DND-41 (cell line): ENCODE data around the gene FLOT1.
"Not testable (repeated sequence)": the region's sequence is repeated elsewhere in the genome, so short reads cannot be mapped to it uniquely, and the experiment has no call there.

ENCODE experiments used
- ATAC-seq: fragments of 200-7000 bp; cut with Tn5 transposase; 3 replicates; pipeline ENCODE4 v1.9.1; 2021; ENCODE audit warnings: low read depth; ENCODE audit not compliant: insufficient read depth
- DNase-seq: peaks from one replicate; pipeline ENCODE4 v3.0.0-alpha.2; 2020
- H2AFZ ChIP-seq: 2 replicates; pipeline ENCODE4 v1.6.0; 2012; ENCODE audit warnings: low read depth, low read length
- H3K27ac ChIP-seq: 2 replicates; pipeline ENCODE4 v1.5.1; 2012; ENCODE audit warnings: low read length, inconsistent platforms
- H3K27me3 ChIP-seq: fragments of 200-600 bp; sonication (generic); 2 replicates; pipeline ENCODE4 v1.6.0; 2012; ENCODE audit warnings: low read length, mild to moderate bottlenecking, inconsistent platforms; ENCODE audit not compliant: insufficient read depth, poor library complexity
- H3K36me3 ChIP-seq: 2 replicates; pipeline ENCODE4 v1.5.1; 2012; ENCODE audit warnings: low read length, inconsistent platforms; ENCODE audit not compliant: insufficient read depth
- H3K4me1 ChIP-seq: 2 replicates; pipeline ENCODE4 v1.5.1; 2012; ENCODE audit warnings: mild to moderate bottlenecking, low read length; ENCODE audit not compliant: insufficient read depth
- H3K4me2 ChIP-seq: 2 replicates; pipeline ENCODE4 v1.6.0; 2012; ENCODE audit warnings: mild to moderate bottlenecking, moderate library complexity, low read length, inconsistent platforms; ENCODE audit not compliant: insufficient read depth
- H3K4me3 ChIP-seq, 2 experiments: fragments of 200-600 bp in 1 of 2; shearing (Covaris generic) in 1 of 2; 2 replicates each; pipeline ENCODE4 v1.5.1; 2012 to 2016; ENCODE audit warnings: inconsistent platforms in 2 of 2, low read length in 2 of 2, mild to moderate bottlenecking in 2 of 2, low read depth in 1 of 2, moderate library complexity in 1 of 2
- H3K79me2 ChIP-seq: 2 replicates; pipeline ENCODE4 v1.6.0; 2012; ENCODE audit warnings: low read length, inconsistent platforms; ENCODE audit not compliant: insufficient read depth
- H3K9ac ChIP-seq: 2 replicates; pipeline ENCODE4 v1.6.0; 2012; ENCODE audit warnings: low read depth, mild to moderate bottlenecking, inconsistent platforms, low read length, moderate library complexity
- H3K9me3 ChIP-seq: 2 replicates; pipeline ENCODE4 v1.5.1; 2012; ENCODE audit warnings: low read length, moderate library complexity, mild to moderate bottlenecking, inconsistent platforms; ENCODE audit not compliant: insufficient read depth, severe bottlenecking
- H4K20me1 ChIP-seq: 2 replicates; pipeline ENCODE4 v1.6.0; 2012; ENCODE audit warnings: low read length; ENCODE audit not compliant: insufficient read depth
- EZH2 ChIP-seq: IDR thresholded peaks from 3 replicates; pipeline ENCODE4 v1.6.1; 2012; ENCODE audit warnings: borderline replicate concordance, low read depth, mild to moderate bottlenecking, moderate library complexity, low read length, inconsistent platforms; ENCODE audit not compliant: severe bottlenecking
- TF ChIP-seq, protein P1 (sequence below): IDR thresholded peaks from 2 replicates; pipeline ENCODE4 v1.5.1; 2012; ENCODE audit warnings: borderline replicate concordance, low read length, moderate library complexity, mild to moderate bottlenecking; ENCODE audit not compliant: poor library complexity, severe bottlenecking; ENCODE audit errors: extremely low read depth

FLOT1 gene

DNA sequence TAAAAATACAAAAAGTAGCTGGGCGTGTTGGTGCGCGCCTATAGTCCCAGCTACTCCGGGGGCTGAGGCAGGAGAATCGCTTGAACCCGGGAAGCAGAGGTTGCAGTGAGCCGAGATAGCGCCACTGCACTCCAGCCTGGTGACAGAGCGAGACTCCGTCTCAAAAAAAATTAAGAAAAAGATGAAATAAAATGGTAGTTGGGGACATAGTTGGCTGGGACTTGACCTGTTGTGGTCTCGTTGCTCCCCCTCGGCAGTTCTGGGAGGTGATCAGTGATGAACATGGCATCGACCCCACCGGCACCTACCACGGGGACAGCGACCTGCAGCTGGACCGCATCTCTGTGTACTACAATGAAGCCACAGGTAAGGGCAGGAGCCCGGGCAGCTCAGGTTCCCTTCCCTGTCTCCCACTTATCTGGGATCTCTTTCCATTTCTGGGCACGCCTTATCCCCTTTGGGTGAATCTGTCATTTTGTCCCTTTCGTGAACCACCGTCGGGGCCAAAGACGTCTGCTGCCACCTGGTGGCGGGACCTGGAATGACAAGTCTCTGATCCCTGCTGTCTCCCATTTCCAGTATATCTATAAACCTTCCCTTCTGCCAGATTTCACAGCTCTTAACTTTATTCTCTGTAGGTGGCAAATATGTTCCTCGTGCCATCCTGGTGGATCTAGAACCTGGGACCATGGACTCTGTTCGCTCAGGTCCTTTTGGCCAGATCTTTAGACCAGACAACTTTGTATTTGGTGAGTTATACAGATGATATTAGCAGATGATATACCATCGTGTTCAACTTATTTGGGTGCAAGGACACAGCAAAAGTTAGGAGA, 20.0 kb downstream of the FLOT1 start:
- DNase-seq, result peak; percentile 82
- Histone ChIP-seq H3K4me2 (peak overlapping the region; percentile 86), H3K36me3 (peaks cover 61% of the 10 kb centered on the region), H3K27ac (peak overlapping the region; percentile 93), H2AFZ (no peak overlapping the region), H3K79me2 (peaks cover 83% of the 10 kb centered on the region), H3K9me3 (no peaks in the 10 kb centered on the region), H4K20me1 (peaks cover 47% of the 10 kb centered on the region), H3K9ac (peak overlapping the region; percentile 98), H3K4me3 (peak overlapping the region; percentile 93 to 99; a peak in 3 of 4 replicates), H3K27me3 (no peaks in the 10 kb centered on the region), H3K4me1 (peaks cover 50% of the 10 kb centered on the region)
- no peak for TF ChIP-seq EZH2
- TF ChIP-seq, protein P1, sequence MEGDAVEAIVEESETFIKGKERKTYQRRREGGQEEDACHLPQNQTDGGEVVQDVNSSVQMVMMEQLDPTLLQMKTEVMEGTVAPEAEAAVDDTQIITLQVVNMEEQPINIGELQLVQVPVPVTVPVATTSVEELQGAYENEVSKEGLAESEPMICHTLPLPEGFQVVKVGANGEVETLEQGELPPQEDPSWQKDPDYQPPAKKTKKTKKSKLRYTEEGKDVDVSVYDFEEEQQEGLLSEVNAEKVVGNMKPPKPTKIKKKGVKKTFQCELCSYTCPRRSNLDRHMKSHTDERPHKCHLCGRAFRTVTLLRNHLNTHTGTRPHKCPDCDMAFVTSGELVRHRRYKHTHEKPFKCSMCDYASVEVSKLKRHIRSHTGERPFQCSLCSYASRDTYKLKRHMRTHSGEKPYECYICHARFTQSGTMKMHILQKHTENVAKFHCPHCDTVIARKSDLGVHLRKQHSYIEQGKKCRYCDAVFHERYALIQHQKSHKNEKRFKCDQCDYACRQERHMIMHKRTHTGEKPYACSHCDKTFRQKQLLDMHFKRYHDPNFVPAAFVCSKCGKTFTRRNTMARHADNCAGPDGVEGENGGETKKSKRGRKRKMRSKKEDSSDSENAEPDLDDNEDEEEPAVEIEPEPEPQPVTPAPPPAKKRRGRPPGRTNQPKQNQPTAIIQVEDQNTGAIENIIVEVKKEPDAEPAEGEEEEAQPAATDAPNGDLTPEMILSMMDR, result peak; percentile 93
- ATAC-seq, result no peak

DNA sequence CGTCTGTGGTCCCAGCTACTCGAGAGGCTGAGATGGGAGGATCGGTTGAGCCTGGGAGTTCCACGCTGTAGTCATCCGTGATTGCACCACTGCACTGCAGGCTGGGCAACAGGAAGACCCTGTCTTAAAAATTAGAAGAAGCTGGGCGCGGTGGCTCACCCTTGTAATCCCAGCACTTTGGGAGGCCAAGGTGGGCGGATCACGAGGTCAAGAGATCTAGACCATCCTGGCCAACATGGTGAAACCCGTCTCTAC, 20.5 kb downstream of the FLOT1 start:
- H3K79me2 ChIP-seq, result peaks cover 83% of the 10 kb centered on the region
- ATAC-seq, H3K27me3 ChIP-seq, H3K9me3 ChIP-seq, H2AFZ ChIP-seq: not testable (repeated sequence)
- peaks cover 50% of the 10 kb centered on the region for H3K4me1 ChIP-seq
- H3K36me3 ChIP-seq, result peaks cover 57% of the 10 kb centered on the region
- H3K4me3 ChIP-seq, result peak overlapping the region; percentile 93 to 99
- H3K27ac ChIP-seq, result peak overlapping the region; percentile 93
- peak overlapping the region; percentile 98 for H3K9ac ChIP-seq
- H3K4me2 ChIP-seq, result peak overlapping the region; percentile 86
- DNase-seq, result peak; percentile 33
- peaks cover 47% of the 10 kb centered on the region for H4K20me1 ChIP-seq

DNA sequence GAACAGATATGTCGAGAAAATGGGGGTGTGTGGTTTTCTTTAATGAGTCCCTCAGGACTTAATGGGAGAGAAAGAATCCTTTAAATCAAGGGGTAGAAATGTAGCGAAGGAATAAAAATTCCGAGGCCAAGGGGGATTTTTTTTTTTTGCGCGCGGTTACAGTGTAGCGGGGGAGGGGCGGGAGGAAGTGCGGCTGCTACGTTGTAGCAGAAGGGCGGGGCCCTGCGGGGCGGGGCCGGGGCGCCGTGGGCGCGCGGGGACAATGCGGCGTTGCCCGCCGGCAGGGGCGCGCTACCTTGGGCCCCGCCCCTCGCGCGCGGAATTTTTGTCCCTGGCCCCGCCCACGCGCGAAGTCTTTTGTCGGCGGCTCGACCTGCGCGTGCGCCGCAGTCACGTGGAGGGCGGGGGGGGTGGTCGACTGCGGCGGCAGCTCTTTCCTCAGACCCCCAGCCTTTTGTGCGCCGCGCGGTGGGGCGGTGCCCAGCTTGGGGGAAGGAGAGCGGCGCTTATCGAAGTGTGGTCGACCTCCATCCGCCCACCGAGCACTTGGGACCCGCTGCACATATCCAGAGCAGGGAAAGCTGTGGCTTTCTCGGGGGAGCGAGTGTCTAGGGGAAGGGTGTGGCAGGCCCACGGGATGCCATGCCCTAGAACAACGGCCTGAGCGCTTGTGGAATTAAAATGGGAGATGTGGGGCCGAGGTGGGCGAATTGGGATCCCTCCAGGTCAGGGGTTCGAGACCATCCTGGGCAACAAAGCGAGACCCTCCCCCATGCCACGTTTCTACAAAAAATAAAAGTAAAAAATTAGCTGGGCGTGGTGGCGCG, 21.1 kb downstream of the FLOT1 start:
- peak overlapping the region; percentile 98 for H3K9ac ChIP-seq
- H3K36me3 ChIP-seq, result peaks cover 57% of the 10 kb centered on the region
- H3K27me3 ChIP-seq, result no peaks in the 10 kb centered on the region
- peak overlapping the region; percentile 99 for H3K4me3 ChIP-seq
- H2AFZ ChIP-seq, result no peak overlapping the region; the same call in 1 of the 2 replicates
- peaks cover 55% of the 10 kb centered on the region for H3K4me1 ChIP-seq
- DNase-seq (peak; percentile 93), ATAC-seq (peak; percentile 16)
- peaks cover 89% of the 10 kb centered on the region for H3K79me2 ChIP-seq
- TF ChIP-seq, protein P1, result peak; percentile 31
- TF ChIP-seq EZH2, result no peak
- peak overlapping the region; percentile 97 for H3K27ac ChIP-seq
- H3K9me3 ChIP-seq, result no peaks in the 10 kb centered on the region
- peak overlapping the region; percentile 86 for H3K4me2 ChIP-seq
- H4K20me1 ChIP-seq, result peaks cover 47% of the 10 kb centered on the region

DNA sequence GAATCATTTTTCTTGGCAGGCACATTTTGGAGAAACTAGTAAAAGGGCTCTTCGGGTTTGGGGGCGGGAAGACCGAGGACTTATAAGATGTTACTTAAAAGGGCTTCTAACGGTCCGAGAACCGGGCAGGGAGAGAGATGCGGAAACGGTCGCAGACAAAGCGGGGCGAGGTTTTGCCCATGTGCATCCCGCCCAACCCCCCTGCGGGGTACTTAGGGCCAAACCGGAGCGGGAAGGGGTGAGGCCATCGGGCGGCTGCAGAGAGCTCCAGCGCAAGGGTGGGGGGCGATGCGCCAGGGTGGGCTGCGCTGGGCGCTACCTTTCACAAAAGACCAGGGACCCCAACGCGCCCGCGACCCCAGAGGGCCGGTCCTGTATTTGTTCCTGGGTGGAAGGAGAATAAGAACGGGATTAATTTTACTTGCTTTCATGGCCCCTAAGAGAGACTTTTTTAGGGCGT, 21.7 kb downstream of the FLOT1 start:
- H3K79me2 ChIP-seq, result peaks cover 91% of the 10 kb centered on the region
- peak overlapping the region; percentile 24 for H3K4me2 ChIP-seq
- peaks cover 62% of the 10 kb centered on the region for H3K4me1 ChIP-seq
- H4K20me1 ChIP-seq, result peaks cover 43% of the 10 kb centered on the region
- ATAC-seq (no peak), DNase-seq (peak; percentile 78)
- H3K36me3 ChIP-seq, result peaks cover 53% of the 10 kb centered on the region
- peak overlapping the region; percentile 97 for H3K27ac ChIP-seq
- TF ChIP-seq EZH2, result no peak
- TF ChIP-seq, protein P1, result no peak
- H3K9ac ChIP-seq, result peak overlapping the region; percentile 98
- no peaks in the 10 kb centered on the region for H3K9me3 ChIP-seq
- no peaks in the 10 kb centered on the region for H3K27me3 ChIP-seq
- peak overlapping the region; percentile 99 for H3K4me3 ChIP-seq
- no peak overlapping the region; the same call in 1 of the 2 replicates for H2AFZ ChIP-seq
